Rectal smooth muscle tissue (tissue), 1 donor: ENCODE measurements around the gene ALDH1L1.

Experiments used
- H3K27ac ChIP-seq: one replicate; pipeline ENCODE4 v1.7.0; 2013; ENCODE audit warnings: low read depth, low read length, inconsistent platforms
- H3K27me3 ChIP-seq: one replicate; pipeline ENCODE4 v1.7.0; 2013; ENCODE audit warnings: low read length; ENCODE audit not compliant: control insufficient read depth, insufficient read depth
- H3K36me3 ChIP-seq: one replicate; pipeline ENCODE4 v1.7.0; 2013; ENCODE audit warnings: low read length; ENCODE audit not compliant: control insufficient read depth, insufficient read depth
- H3K4me1 ChIP-seq: one replicate; pipeline ENCODE4 v1.7.0; 2013; ENCODE audit warnings: low read length; ENCODE audit not compliant: control insufficient read depth, insufficient read depth
- H3K4me3 ChIP-seq: one replicate; pipeline ENCODE4 v1.7.0; 2013; ENCODE audit warnings: low read length
- H3K9ac ChIP-seq: one replicate; pipeline ENCODE4 v1.7.0; 2013; ENCODE audit warnings: low read length

The ALDH1L1 gene

DNA sequence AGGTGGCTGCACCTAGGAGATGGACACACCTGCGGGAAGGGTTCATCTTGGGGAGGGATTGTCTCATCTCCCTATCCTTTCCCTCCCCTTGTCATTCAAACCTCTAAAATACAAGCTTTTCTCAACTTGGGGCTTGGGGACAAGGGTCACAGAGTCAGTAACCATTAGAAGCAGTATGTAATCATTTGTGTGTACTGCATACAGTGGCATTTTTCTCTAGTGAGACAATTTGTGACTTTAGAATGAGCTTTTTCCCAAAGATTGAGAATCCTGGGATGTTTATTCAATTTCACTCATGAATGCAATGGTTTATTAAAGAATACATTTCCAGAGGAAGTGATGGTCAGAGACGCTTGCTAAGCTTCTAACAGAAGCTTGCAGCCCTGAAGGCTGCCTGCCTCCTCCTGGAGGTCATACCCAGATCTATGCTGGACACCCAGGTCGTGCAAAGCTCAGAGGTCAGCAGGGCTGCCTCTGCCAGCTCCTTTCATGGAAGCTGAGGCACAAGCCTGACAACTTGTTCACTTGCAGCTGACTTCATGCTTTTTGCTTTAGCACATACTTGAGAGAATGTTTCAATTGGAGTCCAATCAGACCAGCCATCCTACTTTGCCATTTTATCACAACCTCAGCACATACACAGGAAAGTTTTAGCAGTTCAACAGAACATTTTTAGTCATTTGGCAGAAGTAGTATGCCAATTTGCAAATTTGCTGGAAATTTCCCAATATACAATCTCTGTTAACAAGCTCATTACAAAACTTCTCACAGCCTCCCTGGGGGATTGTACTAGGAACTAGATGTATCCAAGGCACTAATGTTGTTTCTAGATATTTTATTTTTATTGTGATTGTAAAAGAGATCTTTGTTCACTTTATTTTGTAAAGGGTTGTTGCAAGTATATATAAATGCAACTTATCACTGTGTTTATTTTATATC is 25.6 kb upstream of the ALDH1L1 start:
- Histone ChIP-seq H3K4me3 (no peak overlapping the region), H3K9ac (no peak overlapping the region), H3K27ac (no peak overlapping the region), H3K27me3 (peaks cover 2% of the 10 kb centered on the region), H3K36me3 (no peaks in the 10 kb centered on the region), H3K4me1 (no peaks in the 10 kb centered on the region)

DNA sequence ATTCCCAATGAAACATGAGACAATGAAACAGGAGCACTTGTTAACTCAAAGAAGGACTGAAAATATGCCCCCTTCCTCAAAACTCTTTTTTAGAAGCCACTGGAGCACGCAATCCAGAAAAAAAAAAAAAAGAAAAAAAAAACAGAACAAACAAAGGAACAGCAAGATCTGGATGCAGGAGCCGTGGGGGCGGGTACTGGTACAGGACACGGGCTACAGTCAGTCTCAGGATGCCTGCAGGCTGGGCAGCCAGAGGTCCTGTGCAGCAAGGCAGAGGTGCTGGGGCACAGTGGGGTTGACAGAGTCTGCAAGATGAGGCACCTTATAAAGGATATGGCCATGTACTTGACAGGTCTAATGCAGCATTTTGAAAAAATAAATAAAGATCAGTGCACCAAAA is 22.3 kb upstream of the ALDH1L1 start:
- no peak overlapping the region for H3K4me3 ChIP-seq
- no peaks in the 10 kb centered on the region for H3K4me1 ChIP-seq
- H3K36me3 ChIP-seq = no peaks in the 10 kb centered on the region
- H3K27ac ChIP-seq = no peak overlapping the region
- no peak overlapping the region for H3K9ac ChIP-seq
- peaks cover 2% of the 10 kb centered on the region for H3K27me3 ChIP-seq

DNA sequence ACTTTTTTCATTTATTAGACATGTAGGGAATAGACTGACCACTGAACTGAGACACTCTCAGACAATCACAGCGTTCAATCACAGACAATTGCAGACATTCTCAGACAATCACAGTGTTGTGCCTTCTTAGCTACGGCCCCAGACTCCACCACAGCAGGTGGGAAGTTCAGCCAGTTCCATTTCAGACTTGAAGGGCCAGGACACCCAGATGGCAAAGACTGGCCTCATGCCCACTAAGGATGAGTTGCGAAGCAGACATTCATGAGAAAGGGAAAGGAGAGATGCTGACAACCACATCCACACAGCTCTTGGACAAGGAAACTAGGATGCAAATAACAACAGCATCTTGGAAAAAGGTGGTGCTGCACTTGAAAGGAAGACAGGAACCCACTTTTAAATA is 21.9 kb upstream of the ALDH1L1 start:
- H3K4me1 ChIP-seq = no peaks in the 10 kb centered on the region
- no peak overlapping the region for H3K4me3 ChIP-seq
- peaks cover 2% of the 10 kb centered on the region for H3K27me3 ChIP-seq
- H3K27ac ChIP-seq = no peak overlapping the region
- no peak overlapping the region for H3K9ac ChIP-seq
- H3K36me3 ChIP-seq = no peaks in the 10 kb centered on the region

DNA sequence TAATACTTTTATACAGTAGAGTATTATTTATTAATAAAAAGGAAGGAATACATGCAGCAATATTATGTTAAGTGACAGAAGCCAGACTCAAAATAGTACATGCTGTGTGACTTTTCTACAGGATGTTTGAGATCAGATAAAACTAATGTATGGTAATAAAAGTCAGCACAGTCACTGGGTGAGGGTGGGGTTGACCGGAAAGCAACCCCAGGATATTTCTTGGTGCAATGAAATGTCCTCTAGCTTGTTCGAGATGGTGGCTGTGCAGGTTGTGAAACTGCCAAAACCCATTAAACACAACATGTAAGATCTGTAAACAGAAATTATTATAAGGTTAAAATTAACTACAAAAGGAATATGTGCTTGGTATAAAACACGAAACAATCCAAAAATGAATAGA is 20.8 kb upstream of the ALDH1L1 start:
- no peaks in the 10 kb centered on the region for H3K36me3 ChIP-seq
- H3K9ac ChIP-seq = no peak overlapping the region
- no peak overlapping the region for H3K4me3 ChIP-seq
- H3K27ac ChIP-seq = no peak overlapping the region
- peaks cover 2% of the 10 kb centered on the region for H3K27me3 ChIP-seq
- no peaks in the 10 kb centered on the region for H3K4me1 ChIP-seq

DNA sequence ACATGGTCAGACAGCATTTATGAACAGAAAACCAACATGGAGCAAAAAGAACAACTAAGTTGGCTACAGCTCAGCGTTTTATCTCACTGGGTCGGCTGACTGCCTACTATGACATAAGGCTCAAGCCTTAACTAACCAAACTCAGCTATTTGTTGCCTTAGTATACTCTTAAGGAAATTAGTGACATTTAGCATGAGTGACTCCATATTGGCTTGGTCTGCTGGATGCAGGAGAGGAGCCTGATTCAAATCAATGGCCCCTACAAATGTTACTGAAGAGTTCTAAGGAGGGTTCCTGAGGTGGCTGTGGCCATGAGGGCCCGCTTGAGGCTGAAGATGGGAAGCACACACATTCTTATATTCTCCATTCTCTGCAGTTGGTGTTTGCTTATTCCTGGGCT is 20.1 kb upstream of the ALDH1L1 start:
- H3K27me3 ChIP-seq = peaks cover 2% of the 10 kb centered on the region
- H3K36me3 ChIP-seq = no peaks in the 10 kb centered on the region
- no peak overlapping the region for H3K27ac ChIP-seq
- H3K4me1 ChIP-seq = no peaks in the 10 kb centered on the region
- no peak overlapping the region for H3K4me3 ChIP-seq
- no peak overlapping the region for H3K9ac ChIP-seq

DNA sequence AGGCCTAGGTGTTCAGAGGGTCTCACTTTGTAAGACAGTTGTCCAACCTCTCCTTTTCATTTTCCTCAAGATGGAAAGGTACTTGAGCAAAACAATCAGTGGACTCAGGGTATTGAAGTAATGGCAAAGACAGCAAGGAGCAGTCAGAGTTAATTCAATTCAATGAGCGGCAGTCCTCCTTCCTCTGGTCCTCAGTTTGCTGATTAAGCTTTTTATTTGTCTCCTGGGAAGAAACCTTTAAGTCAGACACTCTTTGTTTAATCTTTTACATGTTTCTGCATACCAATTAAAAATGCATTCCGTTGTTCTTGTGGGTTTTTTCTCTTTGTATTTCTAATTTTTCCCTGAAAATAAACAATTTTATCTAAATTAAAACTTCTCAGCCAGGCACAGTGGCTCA is 18.9 kb upstream of the ALDH1L1 start:
- Histone ChIP-seq H3K27ac (no peak overlapping the region), H3K4me3 (no peak overlapping the region), H3K4me1 (no peaks in the 10 kb centered on the region), H3K27me3 (no peaks in the 10 kb centered on the region), H3K36me3 (no peaks in the 10 kb centered on the region), H3K9ac (no peak overlapping the region)

DNA sequence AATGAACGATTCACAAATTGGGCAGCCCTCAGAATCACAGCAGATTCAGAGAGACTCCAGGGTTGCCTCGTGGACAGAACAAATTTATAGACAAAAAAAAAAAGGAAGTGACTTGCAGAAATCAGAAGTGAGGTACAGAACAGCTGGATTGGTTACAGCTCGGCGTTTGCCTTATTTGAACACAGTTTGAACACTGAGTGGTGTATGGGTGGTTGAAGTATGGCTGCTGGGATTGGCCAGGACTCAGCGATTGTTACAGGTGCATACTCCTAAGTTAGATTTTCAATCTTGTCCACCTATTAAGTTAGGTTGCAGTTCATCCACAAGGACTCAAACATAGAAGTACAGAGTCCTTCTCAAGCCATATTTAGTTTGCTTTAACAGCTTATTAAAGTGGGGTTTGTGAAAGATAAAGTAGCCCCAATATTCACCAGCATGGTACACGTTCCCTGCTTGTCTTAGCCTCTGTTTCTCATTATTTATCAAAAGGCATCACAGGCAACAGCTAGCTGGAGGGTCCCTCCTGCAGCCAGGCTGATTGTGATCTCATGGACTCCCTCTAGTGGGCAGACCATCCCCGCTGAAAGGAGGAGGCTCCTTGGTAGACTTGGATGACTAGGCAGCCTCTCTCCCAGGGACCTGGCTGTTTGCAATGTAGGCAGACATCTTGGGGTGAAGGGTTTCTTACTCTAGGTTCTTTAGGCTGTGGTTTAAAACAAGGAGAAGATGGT is 17.6 kb upstream of the ALDH1L1 start:
- Histone ChIP-seq H3K4me1 (no peaks in the 10 kb centered on the region), H3K27me3 (no peaks in the 10 kb centered on the region), H3K27ac (no peak overlapping the region), H3K9ac (no peak overlapping the region), H3K4me3 (no peak overlapping the region), H3K36me3 (no peaks in the 10 kb centered on the region)

DNA sequence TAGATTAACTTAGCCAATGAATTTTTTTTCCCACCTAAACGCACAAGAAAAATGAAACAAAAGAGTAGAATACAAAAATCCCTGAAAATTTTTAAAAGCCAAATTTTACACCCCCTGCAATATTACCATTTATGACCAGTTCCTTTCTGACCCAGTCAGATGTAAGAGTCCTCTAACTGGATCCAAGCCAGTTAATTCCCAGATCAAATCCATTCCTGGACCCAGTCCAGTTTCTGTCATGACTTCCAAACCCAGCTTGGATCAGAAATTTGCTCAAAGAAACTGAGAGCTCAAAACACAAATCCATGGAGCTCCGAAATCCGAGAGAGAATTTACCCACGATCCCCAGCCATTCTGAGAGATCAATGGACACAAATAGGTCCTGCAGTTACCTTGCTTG is 17.0 kb upstream of the ALDH1L1 start:
- Histone ChIP-seq H3K27me3 (no peaks in the 10 kb centered on the region), H3K27ac (no peak overlapping the region), H3K4me3 (no peak overlapping the region), H3K36me3 (no peaks in the 10 kb centered on the region), H3K4me1 (no peaks in the 10 kb centered on the region), H3K9ac (no peak overlapping the region)

DNA sequence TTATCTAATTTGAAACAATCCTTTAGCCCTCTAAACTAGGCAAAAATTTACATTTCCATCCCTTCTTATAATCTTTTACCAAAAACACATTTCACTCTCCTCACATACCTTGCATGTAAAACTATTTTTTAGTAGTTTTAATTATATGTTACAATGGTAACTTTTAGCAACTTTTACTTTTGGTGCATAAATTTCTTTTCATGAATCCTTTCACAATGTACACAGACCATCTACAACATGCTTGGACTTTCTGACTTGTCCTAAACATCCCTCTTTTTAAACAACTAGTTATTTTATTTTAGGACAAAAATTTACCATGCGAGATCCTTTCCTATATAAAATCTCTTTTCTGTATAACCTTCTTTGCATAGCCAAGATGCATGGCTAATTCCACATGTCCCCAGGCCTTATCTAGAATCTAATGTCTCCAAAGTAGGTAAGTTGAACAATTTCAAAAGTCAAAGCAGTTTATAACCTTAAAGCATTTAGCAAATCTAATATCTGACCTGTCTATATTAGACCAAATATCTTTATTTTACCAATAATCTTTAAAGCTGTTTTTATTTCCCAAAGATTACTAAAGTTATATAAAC is 14.4 kb upstream of the ALDH1L1 start:
- no peaks in the 10 kb centered on the region for H3K36me3 ChIP-seq
- H3K4me3 ChIP-seq = no peak overlapping the region
- no peaks in the 10 kb centered on the region for H3K27me3 ChIP-seq
- H3K4me1 ChIP-seq = no peaks in the 10 kb centered on the region
- no peak overlapping the region for H3K27ac ChIP-seq
- no peak overlapping the region for H3K9ac ChIP-seq

DNA sequence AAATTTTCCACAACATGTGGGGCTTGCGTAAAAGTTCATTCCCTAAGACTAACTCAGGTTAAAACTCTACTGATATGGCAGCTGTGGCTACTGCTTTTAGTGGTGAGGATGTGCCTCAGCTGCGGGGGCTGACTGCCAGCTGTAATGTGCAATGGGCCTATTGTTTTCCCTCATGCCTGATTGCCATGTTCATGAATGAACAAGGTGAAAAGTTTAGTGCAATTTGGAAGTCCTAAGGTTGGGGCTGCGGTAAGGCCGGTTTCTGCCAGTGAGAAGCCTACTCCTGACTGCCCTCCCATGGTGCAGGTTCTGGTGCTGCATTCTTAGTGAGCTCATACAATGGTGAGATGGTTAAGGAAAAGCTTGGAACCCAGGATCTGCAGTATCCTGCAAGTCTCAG is 10.9 kb upstream of the ALDH1L1 start:
- Histone ChIP-seq H3K4me1 (no peaks in the 10 kb centered on the region), H3K9ac (no peak overlapping the region), H3K27me3 (no peaks in the 10 kb centered on the region), H3K4me3 (no peak overlapping the region), H3K27ac (no peak overlapping the region), H3K36me3 (no peaks in the 10 kb centered on the region)

DNA sequence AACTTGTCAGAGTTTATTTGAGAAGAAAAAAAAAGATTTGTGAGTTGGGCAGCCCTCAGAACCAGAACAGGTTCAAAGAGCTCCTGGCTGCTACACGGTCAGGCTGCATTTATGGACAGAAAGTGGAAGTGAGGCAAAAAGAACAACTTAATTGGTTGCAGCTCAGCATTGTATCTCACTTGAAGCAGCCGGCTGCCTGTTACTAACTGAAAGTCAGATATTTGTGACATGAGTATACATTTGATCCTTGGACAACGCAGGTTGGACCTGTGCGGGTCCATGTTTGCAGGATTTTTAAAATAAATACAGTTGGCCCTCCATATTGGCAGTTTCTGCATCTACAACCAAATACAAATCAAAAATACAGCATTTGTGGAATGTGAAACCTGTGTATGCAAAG is 7.5 kb upstream of the ALDH1L1 start:
- Histone ChIP-seq H3K4me3 (no peak overlapping the region), H3K27me3 (no peaks in the 10 kb centered on the region), H3K36me3 (no peaks in the 10 kb centered on the region), H3K27ac (no peak overlapping the region), H3K4me1 (no peaks in the 10 kb centered on the region), H3K9ac (no peak overlapping the region)

DNA sequence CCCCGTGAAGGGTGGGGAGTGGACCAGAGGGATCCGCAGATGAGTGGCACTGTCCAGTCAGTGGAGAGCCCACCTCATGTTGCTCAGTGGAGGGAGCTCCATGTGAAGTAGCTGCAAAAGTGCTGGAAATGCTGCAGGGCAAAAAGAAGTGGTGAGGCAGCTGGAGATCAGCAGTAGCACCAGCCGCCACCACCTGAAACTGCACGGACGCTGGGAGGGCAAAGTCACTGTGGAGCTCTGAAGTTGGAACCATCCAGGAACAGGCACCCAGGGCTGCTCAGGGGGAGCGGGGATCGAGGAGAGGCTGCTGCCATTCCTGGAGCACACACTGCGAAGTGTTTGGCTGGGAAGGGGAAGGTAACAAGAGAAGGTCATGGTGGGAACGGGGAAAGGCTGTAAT is 6.4 kb upstream of the ALDH1L1 start:
- Histone ChIP-seq H3K27me3 (no peaks in the 10 kb centered on the region), H3K4me3 (no peak overlapping the region), H3K27ac (no peak overlapping the region), H3K36me3 (no peaks in the 10 kb centered on the region), H3K4me1 (no peaks in the 10 kb centered on the region), H3K9ac (no peak overlapping the region)
